Activated T-cell treated with anti-CD3 and anti-CD28 coated beads for 4 hours (primary cell): ENCODE data around the gene ITSN1.
"Not testable (repeated sequence)": the region's sequence is repeated elsewhere in the genome, so short reads cannot be mapped to it uniquely, and the experiment has no call there.

Source experiments
- DNase-seq: peaks from one replicate; pipeline ENCODE4 v3.0.0-alpha.2; 2020

ITSN1 gene

GRCh38 chr21:33651965-33652680 is 9.8 kb downstream of the ITSN1 start:
- no peak for DNase-seq

GRCh38 chr21:33654412-33654811 is 12.1 kb downstream of the ITSN1 start:
- DNase-seq, result no peak

- no peak for DNase-seq
Measured at GRCh38 chr21:33655588-33656221, 13.4 kb downstream of the ITSN1 start.

- no peak for DNase-seq
Measured at GRCh38 chr21:33657124-33657820, 15.0 kb downstream of the ITSN1 start.

- no peak for DNase-seq
Measured at GRCh38 chr21:33658919-33659567, 16.7 kb downstream of the ITSN1 start.

- no peak for DNase-seq
Measured at GRCh38 chr21:33659568-33659949, 17.3 kb downstream of the ITSN1 start.

GRCh38 chr21:33660406-33660805 is 18.1 kb downstream of the ITSN1 start:
- DNase-seq, result no peak

GRCh38 chr21:33661146-33661545 is 18.8 kb downstream of the ITSN1 start:
- no peak for DNase-seq

- DNase-seq, result no peak
Measured at GRCh38 chr21:33662046-33662445, 19.7 kb downstream of the ITSN1 start.

- DNase-seq, result no peak
Measured at GRCh38 chr21:33663241-33663640, 20.9 kb downstream of the ITSN1 start.

- no peak for DNase-seq
Measured at GRCh38 chr21:33664135-33664534, 21.8 kb downstream of the ITSN1 start.

GRCh38 chr21:33666153-33666552 is 23.9 kb downstream of the ITSN1 start:
- DNase-seq, result no peak

GRCh38 chr21:33667636-33668035 is 25.3 kb downstream of the ITSN1 start:
- no peak for DNase-seq

- DNase-seq, result no peak
Measured at GRCh38 chr21:33668180-33668579, 25.9 kb downstream of the ITSN1 start.

- no peak for DNase-seq
Measured at GRCh38 chr21:33668620-33669019, 26.3 kb downstream of the ITSN1 start.

- DNase-seq, result no peak
Measured at GRCh38 chr21:33670076-33670978, 28.0 kb downstream of the ITSN1 start.

- no peak for DNase-seq
Measured at GRCh38 chr21:33673473-33673872, 31.2 kb downstream of the ITSN1 start.

GRCh38 chr21:33674226-33674625 is 31.9 kb downstream of the ITSN1 start:
- no peak for DNase-seq

- not testable (repeated sequence) for DNase-seq
Measured at GRCh38 chr21:33676666-33677065, 34.4 kb downstream of the ITSN1 start.

GRCh38 chr21:33677450-33677849 is 35.1 kb downstream of the ITSN1 start:
- no peak for DNase-seq

GRCh38 chr21:33680870-33681269 is 38.6 kb downstream of the ITSN1 start:
- no peak for DNase-seq

- DNase-seq, result no peak
Measured at GRCh38 chr21:33682992-33683627, 40.8 kb downstream of the ITSN1 start.
